GM21367 (cell line): ENCODE results near the gene EFHC2.

ENCODE experiments used
- ATAC-seq: cut with Tn5 transposase; IDR thresholded peaks from one replicate; pipeline ENCODE4 v1.9.1; 2021; ENCODE audit not compliant: unreplicated experiment

EFHC2 gene

DNA sequence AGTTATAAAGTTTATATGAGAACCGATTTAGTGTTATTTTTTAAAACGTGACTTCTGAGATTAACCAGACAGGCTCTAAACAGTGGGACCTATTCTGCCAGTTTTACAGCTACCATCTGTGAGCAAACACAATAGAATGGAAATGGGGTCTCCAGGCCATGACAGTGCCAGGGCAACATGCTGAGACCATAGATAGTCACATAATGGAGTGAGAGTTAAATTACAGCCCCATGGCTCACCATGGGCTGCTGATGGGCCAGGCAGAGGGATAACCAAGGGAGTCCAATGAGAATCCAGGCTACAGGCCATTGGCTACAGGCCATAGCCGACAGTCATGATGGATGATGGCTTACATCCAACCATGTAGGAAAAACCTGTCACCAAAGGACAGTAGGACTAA lies 186.7 kb downstream of the EFHC2 start:
- no peak for ATAC-seq

DNA sequence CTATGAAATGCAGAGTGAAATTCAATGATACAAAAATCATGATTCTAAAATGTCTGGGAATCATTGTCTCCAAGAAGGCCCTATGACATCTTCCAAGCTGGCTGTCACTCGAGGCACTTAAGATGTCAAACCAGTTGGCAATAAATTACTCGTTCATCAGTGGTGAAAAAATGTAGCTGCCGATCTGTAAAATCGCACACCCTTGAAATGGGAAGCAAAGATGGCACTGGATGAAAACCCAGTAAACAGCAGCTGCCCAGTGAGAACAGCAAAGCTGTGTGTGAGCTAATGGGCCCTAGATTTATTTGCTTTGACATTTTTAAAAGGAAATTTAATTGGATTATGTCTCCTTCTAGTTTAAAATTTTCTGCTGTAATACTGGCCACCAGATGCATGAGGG lies 188.3 kb downstream of the EFHC2 start:
- no peak for ATAC-seq

DNA sequence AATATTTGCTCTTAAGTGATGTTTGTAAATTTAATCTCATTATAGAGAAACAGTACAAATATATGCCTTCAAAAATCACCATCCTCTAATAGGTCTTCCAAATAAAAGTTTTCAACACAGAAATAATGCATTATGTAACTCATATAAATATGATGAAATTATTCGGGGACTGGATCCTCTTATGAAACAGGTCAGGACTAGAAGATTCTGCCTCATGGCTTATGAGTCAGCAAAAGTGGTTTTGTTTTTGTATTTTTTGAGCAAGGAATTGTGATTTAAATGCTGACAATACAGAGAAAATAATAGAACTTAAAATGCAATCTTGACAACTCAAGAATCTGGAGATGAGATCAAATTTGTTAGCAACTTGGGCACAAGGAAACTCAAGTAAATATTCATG lies 190.6 kb downstream of the EFHC2 start:
- ATAC-seq, result no peak

DNA sequence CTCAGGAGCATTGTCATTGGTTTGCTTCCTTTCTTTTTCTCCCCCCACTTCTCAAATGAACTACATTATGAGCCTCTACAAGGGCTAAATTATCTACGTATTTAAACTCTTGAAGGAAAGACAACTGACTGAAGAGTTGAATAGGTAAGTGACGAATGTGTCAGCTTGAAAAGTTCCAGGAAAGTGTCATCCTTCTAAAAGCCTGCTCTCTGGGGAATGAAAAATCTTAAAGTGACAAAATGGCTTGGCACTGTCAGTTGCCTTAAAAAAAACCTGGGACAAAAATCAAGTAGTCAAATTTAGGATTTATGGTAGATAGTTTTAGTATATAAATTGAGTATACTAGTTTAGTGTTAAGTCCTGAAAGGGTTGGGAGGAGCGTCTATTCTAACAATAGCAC lies 196.3 kb downstream of the EFHC2 start:
- ATAC-seq, result no peak

DNA sequence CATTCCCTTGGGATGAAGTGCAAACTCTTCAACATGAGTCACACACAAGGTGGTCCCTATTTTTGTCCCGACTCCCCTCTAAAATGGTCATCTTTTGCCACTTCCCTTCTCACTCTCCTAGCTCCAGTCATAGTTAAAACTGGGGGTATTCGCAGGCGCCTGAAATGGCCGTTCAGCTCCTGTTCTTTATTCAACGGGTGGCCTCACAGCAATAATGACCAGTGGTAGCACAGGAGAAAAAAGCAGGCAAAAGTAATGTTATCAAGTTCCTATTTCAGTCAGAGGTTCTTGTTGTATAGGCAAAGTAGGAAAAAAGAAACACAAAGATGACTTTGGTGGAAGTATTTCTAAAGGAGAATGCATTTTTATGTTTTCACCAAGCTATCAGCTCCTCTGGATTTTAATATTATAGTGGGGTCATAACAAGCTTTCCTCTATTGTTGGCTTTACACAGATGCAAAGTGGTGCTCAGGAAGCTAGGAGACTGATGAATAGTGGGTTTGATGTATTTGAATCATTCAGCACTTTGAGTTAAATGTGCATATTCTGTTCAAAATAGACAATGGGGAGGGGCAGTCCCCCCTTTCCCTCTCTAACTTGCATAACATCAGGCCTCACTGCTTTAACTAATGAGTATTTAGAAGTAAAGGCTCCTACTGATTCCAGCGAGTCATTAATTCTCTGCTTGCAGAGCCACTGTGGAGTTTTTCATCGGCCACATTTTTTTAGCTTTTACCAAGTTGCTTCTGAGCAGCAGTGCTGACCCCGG lies 199.1 kb downstream of the EFHC2 start:
- ATAC-seq, result no peak

DNA sequence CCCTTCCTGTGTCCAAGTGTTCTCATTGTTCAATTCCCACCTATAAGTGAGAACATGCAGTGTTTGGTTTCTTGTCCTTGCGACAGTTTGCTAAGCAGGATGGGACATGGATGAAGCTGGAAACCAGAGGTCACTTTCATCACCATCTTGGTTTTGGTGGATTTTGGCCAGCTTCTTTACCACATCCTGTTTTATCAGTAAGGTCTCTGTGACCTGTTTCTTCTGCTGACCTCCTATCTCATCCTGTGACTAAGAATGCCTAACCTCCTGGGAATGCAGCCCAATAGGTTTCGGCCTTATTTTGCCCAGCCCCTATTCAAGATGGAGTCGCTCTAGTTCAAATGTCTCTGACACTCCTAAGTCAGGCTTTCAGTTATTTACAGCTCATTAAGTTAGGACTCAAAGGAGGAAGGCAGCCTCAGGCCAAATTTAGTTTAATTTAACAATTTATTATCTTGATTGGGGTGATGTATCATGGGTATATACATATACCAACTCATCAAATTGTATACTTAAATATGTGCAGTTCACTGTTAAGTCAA lies 200.3 kb downstream of the EFHC2 start:
- no peak for ATAC-seq

DNA sequence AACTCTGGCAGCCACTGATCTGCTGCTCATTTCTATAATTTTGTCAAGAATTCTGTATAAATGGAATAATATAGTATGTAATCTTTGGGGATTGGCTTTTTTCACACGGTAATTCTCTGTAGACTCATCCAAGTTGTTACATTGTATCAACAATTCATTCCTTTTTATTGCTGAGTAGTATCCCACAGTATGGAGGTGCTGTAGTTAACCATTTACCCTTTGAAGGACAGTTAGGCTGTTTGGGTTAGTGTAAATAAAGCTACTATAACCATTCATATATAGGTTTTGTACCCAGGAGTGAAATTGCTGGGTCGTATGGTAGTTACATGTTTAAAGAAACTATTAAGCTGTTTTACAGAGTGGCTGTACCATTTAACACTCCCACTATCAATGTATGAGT lies 213.3 kb downstream of the EFHC2 start:
- no peak for ATAC-seq

DNA sequence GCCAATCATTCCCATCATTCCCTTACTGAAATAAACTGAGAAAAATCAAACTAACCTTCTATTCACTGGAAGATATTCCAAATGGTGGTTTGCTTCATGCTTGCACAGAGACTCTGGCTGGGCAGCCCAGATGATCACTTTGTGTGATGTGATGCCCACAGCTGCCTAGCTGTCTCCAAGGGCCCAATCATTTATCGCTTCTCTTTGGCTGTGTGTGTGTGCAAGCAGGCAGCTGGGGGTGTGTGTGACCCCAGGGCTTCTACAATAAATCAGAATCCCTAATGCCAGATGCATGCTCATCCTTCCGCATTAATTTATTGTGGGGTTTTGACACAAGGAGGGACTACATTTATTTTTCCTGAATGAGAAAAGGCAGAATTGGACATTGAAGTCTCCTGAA lies 230.1 kb downstream of the EFHC2 start:
- ATAC-seq, result no peak

DNA sequence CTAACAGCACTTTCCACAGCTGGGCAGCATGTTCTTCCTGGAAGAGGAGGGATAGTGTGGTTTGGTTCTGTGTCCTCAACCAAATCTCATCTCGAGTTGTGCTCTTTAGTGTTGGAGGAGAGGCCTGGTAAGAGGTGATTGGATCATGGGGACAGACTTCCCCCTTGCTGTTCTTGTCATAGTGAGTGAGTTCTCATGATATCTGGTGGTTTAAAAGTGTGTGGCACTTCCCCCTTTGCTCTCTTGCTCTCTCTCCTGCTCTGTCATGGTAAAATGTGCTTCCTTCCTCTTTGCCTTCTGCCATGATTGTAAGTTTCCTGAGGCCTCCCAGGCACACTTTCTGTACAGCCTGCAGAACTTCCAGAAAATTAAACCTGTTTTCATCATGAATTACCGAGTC lies 236.6 kb downstream of the EFHC2 start:
- ATAC-seq, result no peak

DNA sequence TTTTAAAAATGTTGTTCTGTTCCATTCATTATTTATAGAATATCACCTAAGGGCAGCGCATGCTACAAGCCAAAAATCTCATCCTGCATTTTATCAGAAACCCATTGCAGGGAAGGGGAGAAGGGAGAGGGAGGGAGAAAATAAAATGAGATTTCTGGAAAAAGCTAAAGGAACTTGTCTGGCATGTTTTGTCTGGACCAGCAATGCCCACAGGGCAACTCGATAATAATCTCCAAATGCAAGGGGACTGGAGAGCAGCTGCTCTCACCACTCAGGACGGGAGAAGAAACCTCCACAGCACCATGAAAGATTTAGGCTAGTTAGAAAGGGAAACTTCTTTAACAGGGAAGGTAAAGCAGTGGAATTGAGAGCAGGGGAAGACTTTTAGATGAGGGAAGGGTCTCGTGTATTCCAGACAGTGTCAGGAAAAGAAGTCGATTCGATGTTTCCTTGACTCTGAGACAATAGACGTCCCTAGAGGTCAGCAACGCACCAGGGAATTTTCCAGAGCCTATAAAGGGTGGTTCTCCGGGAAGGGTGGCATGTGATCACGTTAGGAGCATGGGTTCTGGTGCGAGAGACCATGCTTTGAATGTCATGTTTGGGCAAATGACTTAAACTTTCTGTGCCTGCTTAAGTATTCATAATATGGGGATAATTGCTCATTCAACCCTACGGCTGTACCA lies 238.1 kb downstream of the EFHC2 start:
- ATAC-seq, result no peak

DNA sequence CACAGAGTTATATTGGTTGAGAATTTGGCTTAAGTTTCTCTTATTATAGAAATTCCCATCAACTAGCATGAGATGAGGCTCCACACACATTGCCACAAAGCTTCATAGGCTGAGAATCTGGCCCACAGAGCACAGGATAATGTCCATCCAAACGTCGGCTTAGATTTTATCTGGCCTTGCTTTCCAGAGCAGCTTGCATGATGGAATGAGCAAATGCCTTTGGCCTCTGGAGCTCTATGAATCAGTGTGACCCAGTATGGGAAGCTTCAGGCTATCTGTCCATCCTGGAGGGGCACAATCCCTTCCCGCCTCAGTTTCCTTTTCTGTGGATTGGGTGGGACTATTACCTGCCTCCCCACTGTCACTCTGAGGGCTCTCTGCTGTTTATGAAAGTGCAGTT lies 238.8 kb downstream of the EFHC2 start:
- no peak for ATAC-seq

DNA sequence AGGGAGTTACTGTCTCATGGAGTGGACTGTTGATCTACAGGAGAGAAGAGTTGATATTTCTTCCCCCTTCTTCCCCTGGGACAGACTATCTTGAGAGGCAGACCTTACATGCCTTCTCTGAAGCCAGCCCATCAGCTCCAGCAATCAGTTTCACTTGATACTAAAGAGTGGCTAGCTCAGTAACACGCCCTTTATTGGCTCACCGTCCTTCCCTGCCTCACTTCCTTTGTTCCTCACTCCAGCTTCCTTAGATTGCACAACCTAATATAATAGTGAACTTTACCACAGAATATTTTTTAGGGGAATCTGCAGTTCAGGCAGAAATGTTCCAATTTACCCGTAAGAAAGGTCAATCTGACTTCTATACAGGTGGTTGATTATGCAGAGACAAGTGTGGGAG lies 242.2 kb downstream of the EFHC2 start:
- ATAC-seq, result no peak

DNA sequence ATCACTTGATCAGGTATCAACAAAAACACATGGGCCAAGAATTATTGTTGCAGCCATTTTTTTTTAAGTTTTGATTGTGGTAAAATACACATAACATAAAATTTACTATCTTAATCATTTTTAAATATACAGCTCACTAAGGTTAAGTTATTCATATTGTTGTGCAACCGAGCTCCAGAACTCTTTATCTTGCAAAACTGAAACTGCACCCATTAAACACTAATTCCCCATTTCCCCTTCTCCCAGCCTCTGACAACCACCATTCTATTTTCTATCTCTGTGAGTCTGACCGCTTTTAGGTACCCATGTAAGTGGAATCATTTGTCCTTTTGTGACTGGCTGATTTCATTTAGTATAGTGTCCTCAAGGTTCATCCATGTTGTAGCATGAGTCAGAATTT lies 244.1 kb downstream of the EFHC2 start:
- no peak for ATAC-seq
